ENCODE results near the gene VAV3.

VAV3 gene

DNA sequence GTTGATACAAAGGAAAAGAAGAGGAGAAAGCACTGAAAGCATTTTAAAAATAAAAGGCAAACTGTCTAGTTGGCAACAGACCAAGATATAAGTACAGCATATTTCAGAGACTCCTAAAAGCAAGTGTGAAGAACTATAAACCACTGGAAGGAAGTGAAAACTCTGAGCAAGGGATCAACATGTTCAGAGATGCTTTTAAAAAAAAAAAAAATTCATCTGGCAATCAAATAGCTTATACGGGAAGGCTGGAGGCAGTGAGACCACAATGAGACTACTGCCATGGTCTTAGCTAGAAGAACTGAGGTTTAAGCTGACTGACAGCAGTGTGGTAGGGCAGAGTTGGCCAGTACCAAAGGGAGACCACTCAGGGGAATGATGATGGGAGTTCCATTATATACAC, 124.3 kb downstream of the VAV3 start:
- no peak for DNase-seq (ENCODE audit: low read depth in 2 of 2)

DNA sequence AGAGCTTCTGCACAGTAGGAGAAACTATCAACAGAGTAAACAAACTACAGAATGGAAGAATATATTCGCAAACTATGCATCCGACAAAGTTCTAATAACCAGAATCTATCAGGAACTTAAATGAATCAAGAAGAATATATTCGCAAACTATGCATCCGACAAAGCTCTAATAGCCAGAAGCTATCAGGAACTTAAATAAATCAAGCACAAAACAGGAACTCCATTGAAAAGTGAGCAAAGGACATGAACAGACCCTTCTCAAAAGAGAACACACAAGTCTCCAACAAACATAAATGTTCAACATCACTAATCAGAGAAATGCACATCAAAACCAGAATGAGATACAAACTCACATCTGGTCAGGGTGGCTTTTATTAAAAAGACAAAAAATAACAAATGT, 126.9 kb downstream of the VAV3 start:
- no peak for DNase-seq (ENCODE audit: low read depth in 2 of 2)

DNA sequence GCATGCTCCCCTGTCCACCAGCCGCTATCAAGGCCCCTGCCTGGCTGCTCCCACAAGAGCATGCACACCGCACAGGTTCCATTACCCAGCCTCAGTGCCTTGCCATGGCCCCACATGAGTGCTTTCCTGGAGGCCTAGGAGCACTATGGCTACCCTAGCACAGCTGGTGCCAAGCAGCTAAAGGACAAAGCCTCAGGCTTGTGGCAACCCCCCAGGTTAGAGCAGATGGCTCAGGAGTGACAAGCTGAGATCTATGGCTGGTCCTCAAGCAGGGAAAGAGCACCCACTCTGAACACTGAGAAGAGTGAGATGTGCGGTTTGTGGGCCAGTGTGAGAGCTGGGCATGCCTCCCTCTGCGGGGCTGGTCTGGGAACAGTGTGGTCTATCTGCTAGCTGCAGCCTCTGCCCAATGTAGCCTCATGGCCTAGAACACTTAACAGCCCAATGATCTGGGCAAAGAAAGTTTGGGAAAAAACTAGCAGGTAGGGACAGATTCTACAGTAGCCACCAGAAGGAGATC, 129.8 kb downstream of the VAV3 start:
- no peak for DNase-seq (ENCODE audit: low read depth in 2 of 2)

DNA sequence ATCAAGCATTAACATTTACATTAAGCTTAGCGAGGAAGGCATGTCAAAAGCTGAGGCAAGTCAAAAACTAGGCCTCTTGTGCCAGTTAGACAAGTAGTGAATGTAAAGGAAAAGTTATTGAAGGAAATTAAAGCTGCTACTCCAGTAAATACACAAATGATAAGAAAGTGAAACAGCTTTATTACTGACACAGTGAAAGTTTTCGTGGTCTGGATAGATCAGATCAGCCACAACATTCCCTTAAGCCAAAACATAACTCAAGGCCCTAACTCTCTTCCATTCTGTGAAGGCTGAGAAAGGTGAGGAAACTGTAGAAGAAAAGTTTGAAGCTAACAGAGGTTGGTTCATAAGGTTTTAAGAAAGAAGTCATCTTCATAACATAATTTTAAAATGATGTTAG, 131.9 kb downstream of the VAV3 start:
- no peak for DNase-seq (ENCODE audit: low read depth in 2 of 2)

DNA sequence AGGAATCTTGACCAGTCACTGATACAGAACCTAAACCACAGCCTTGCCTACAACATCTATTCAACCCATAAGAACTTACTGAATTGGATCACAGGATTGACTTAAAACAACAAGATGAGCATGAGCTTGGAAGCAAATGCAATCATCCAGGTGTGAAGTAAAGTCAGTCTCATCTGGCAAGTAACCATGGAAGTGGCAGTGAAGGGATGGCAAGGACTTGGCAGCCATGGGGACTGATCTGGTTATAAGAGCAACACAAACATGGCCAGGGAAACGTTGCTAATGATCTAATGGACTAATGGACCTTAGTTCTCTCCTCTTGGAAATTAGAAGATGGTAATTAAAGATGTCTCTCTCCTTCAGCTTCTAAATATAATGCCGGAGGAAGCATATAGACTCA, 133.1 kb downstream of the VAV3 start:
- no peak for DNase-seq (ENCODE audit: low read depth in 2 of 2)

DNA sequence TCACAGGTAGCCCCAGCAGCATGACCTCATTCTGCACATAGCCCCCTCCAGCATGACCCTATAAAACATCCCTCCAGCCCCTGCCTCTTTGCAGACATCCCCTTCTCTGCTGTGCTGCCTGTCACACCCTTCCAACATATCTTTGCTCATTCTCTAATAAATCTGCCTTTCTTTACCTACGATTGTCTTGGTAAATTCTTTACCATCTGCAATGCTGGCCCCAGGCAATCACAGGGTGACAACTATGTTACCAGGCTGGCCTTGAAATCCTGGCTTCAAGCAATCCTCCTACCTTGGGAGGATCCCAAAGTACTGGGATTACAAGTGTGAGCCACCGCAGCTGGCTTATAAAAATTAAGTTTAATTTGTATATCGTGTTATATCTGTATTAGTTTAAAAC, 134.5 kb downstream of the VAV3 start:
- DNase-seq (ENCODE audit: low read depth in 2 of 2): no peak

DNA sequence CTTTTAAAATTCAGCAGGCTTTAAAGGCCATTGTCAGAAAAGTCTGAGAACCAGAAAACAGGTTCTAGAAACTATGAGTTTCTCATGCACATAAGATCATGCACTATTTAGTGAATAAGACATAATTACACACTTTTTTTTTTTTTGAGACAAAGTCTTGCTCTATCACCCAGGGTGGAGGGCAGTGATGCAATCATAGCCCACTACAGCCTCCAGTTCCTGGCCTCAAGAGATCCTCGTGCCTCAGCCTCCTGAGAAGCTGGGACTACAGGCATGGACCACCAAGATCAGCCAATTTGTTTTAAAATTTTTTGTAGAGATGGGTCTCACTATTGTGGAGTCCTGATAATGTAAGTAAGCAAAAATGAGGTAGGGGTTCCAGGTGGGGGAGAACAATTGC, 134.9 kb downstream of the VAV3 start:
- no peak for DNase-seq (ENCODE audit: low read depth in 2 of 2)

DNA sequence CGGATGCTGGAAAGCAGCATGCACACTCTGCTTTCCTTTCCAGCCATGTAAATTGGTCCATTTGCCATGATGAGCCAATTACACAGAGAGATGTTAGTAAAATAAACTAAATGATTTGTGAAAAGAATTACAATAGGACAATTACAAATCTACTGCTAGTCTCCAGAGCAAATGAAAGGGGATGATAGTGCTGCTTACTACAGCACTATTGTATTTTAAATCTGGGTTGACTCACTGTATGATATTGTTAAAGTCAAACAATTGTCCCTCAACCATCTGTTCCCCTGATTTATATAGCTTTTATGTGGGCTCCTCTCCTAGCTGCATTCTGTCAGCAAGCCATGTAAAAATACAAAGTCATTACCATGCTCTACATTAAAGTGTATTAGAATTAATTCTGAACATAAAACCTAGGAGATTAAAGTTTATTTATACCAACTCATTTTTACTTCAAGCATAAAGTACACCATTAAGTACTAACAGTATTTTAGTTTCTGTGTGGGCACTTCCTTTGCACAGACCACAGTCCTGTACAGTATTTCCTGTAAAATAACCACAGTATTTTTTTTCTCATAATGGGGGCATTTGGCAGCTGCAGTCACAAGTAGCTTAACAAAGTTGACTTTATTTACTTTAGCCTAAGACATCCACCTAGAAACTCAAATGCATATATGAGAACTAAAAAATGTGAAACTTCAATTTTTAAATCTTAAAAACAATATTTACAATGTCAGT, 135.8 kb downstream of the VAV3 start:
- DNase-seq (ENCODE audit: low read depth in 2 of 2): no peak

DNA sequence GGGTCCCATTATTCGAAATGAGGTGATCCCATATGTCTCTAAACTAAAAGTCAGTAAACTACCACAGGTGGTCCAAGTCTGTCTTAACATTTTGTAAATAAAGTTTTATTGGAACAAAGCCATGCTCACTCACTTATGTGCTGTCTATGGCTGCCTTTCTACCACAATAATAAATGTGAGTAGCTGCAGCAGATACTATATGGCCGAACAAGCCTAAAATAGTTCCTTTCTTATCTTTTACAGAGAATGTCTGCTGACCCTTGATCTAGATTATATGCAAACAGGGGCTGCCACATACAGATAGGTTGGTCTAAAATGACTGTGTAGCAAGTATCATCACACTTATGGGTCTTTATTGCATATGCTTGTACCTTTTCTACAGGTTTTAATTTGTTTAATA, 140.0 kb downstream of the VAV3 start:
- DNase-seq (ENCODE audit: low read depth in 2 of 2): no peak

DNA sequence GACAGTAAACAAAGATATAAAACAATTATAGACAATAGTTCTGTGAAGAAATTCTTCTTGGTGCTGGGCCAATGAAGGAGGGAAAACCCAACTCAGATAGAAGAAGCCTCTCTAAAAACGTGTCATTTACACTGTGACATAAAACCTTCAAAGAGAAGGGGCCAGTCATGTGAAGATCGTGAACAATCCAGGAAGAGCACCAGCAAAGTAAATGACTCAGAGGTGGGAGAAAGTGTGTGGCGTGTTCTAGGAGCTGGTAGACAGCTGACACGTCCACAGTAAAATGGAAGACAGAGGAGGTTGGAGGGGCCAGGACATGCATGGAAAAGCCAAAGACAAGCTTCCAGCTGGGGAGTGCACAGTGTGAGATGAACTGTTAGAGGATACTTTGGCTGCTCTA, 143.6 kb downstream of the VAV3 start:
- DNase-seq (ENCODE audit: low read depth in 2 of 2): no peak

DNA sequence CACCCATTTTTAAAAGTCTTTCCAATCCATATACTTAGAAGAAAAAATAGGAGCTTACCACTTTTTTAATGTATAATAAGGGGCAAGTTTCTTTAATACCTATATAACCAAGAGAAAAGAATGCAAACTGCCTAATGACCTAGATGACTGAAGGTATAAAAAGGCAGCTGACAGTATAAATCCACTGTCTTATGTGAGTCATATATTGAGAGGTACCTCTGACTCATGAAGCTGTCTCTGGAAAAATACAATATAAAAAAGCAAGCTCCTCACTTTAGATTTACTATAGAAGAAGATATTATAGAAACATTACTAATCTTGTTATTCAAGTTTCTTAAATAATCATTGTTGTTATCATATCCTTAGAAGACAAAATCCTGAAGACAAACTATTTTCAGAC, 144.2 kb downstream of the VAV3 start:
- no peak for DNase-seq (ENCODE audit: low read depth in 2 of 2)

DNA sequence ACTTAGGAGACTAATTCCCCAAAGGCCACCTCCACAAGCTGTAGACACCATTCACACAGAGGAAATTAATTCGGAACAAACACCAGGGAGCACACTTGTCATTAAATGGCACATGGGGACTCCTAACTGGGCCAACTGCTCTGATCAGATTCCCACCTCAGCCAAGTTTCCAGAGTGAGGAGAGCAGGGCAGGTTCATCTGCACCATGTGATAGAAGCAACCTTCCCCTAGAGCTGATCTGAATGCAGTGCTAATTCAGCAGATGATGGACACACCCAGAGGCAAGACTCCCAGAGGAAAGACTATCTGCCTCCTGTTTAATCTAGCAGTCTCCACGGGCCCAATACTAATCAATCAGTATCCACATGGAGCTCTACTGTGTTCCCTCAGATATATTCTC, 147.0 kb downstream of the VAV3 start:
- DNase-seq (ENCODE audit: low read depth in 2 of 2): no peak

DNA sequence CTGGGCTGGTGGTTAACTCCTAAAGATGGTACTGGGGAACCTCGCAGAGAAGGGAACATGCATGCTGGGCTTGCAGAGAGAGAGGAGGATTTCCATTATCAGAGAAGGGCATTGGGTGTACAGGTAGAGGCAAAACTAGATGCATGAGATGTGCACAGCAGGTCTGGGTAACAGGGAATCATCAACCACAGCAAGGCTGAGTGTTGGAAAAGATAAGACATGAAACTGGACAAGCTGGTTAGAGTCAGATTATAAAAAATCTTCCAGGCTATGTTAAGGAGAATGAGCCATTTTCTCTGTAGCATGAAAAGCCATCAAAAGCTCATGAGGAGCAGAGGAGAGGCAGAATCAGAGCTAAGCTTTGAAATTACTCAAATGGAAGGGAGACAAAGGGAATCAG, 147.8 kb downstream of the VAV3 start:
- DNase-seq (ENCODE audit: low read depth in 2 of 2): no peak

DNA sequence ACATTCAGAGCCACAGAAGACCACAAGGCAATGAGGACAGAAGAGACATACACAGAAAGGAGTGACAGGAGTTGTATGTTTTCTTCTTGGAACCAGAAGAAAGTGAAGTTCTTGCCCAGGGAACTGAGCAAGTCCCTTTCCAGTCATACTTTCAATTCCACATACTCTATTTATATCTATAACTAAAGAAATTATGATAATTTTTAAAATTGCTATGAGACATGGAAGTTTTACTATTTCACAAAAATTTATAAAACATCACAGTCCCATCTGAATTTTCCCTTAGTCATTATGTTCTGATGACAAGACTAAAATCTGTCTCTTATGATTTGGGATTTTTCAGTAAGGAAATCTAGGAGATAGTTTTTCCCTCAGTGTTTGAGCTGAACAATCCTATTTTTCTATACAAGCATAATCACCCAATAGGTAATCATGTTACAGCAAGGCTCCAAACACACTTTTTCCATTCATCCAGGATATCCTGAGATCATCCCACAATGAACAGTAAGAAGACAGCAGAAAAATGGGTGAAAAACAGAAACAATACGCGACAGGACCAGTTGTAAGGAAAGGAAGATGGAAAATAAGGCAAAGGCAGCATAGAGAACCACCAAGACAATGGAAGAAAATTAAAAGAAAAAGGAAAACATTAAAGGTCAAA, 154.6 kb downstream of the VAV3 start:
- no peak for DNase-seq (ENCODE audit: low read depth in 2 of 2)

DNA sequence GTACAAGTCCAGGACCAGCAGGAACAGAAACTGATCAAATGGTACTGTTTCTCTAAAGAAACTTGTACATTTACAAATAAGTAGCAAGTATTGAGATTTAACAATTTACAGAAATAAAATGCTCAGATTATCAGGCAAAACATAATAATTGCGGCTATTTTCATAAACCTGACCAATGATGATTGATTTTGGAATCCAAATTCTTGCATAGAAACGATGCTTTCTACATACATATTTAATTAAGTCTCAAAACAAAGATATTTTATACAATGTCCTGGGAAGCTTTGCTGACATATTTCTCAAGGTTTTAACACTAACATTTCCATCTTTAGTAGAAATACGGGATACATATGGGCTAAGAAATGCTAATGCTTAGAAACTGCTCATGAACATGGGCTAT, 157.1 kb downstream of the VAV3 start:
- DNase-seq (ENCODE audit: low read depth in 2 of 2): no peak

DNA sequence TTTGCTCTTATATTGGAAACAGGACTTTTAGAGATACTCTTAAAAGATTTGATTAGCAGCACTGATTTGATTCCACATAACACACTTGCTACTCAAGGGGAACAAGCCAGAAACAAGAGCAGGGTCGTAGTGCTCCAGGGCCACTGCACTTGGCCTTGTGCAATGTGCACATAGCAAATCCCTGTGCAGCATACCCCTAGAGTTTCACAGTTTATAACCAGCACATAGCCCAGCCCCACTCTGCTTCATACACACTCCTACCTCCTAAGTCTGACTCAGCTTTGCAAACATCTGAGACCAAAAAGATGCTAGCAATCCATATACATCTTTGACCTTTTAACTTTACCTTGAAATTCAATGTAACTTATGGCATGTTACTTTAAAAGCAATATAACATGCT, 157.6 kb downstream of the VAV3 start:
- no peak for DNase-seq (ENCODE audit: low read depth in 2 of 2)

DNA sequence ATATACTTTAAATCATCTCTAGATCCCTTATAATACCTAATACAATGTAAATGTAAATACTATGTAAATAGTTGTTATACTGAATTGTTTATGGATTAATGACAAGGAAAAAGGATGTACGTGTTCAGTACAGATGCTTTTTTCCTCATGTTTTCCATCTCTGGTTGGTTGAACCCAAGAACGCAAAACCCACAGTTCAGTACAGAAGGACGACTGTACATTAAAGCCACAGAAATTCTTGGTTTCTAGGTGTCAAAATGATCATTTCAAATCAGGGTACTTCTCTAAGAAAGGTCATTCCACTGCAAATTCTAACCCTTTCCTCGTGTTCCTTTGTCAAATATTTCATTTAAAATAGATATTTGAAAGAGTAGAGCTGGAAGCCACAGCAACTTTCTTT, 158.1 kb downstream of the VAV3 start:
- DNase-seq (ENCODE audit: low read depth in 2 of 2): no peak

DNA sequence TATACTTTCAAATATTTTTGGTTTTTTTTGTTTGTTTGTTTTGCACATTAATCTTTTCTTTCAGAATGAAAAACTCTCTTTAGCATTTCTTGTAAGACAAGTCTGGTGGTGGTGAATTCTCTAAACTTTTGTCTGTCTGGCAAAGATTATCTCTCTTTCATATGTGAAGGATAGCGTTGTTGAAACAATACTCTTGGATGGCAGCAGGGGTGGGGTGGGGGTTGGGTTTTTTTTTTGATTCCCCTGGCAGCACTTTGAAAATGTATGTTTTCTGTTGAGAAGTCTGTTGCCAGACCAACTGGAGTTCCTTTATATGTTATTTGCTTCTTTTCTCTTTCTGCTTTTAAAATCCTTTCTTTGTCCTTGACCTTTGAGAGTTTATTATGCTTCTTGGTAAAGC, 160.2 kb downstream of the VAV3 start:
- no peak for DNase-seq (ENCODE audit: low read depth in 2 of 2)

DNA sequence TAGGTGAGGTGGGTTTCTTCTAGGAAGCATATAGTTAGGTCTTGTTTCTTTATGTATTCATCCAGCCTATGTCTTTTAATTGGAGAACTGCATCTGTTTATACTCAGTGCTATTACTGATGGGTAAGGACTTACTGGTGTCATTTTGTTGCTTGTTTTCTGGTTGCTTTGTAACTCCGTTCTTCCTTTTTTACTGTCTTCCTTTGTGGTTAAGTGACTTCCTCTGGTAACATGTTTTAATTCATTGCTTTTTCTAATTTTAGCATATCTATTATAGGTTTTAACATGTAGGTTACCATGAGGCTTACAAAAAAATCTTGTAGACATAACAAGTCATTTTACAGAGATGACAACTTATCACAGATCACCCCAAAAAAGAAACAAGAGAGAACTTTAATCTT, 160.8 kb downstream of the VAV3 start:
- no peak for DNase-seq (ENCODE audit: low read depth in 2 of 2)

DNA sequence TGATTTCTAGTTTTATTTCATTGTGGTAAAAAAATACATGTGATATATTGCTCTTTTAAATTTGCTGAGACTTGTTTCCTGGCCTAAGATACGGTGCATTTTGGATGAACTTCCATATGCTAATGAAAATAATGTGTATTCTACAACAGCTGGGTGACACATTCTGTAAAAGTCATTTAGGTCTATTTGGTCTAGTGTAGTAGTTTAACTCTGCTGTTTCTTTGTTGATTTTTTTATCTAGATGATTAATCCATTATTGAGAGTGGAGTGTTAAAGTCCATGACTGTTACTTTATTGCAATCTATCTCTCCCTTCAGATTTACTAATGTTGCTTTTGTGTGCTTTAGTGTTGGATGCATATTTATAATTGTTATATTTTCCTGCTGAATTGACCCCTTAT, 161.4 kb downstream of the VAV3 start:
- no peak for DNase-seq (ENCODE audit: low read depth in 2 of 2)

DNA sequence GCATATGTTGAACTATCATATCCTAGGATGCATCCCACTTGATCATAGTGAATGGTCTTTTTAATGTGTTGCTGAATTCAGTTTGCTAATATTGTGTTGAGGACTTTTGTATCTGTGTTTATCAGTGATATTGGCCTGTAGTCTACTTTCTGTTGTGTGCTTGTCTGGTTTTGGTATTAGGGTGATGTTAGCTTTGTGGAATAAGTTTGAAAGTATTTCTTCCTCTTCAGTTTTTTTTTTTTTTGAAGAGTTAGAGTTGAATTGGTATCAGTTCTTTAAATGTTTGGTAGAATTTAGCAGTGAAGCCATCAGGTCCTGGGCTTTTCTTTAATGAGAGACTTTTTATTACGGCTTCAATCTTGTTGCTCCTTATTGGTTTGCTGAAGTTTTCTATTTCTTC, 162.3 kb downstream of the VAV3 start:
- no peak for DNase-seq (ENCODE audit: low read depth in 2 of 2)

DNA sequence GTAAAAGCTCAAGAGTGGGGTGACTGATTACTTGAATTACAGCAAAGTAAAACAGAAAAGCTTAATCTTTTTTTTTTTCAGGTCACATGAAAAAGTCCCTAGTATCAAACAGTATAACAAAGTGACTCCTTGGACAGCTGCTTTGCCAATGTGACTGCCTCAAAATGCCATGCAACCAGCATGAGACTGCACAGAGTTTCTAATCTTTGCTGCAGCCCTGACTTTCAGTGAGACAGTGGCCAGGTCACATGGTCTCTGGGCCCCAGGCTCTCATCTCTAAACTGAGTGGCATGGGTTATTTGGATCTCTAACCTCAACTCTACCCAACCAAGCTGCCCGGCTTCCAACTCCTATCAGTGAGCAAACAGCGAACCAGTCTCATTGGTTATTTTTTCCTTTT, 169.0 kb downstream of the VAV3 start:
- DNase-seq (ENCODE audit: low read depth in 2 of 2): no peak

DNA sequence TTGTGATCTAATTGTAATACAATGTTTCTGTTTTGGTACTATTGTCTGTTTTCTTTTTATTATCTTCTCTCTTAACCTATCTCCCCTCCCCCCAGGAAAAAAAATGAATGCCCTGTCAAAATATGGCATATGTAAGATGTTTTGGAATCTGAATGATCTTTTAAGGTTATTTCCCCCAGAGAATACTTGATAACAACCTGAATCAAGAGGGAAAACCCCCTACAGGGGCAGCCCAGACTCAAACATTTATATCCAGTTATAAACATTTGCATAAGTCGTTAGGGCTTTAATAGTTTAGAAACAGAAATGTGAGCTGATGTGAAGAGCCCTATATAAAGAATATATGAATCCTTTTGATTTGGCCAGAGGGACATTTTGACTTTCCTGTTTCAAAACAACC, 169.5 kb downstream of the VAV3 start:
- no peak for DNase-seq (ENCODE audit: low read depth in 2 of 2)

DNA sequence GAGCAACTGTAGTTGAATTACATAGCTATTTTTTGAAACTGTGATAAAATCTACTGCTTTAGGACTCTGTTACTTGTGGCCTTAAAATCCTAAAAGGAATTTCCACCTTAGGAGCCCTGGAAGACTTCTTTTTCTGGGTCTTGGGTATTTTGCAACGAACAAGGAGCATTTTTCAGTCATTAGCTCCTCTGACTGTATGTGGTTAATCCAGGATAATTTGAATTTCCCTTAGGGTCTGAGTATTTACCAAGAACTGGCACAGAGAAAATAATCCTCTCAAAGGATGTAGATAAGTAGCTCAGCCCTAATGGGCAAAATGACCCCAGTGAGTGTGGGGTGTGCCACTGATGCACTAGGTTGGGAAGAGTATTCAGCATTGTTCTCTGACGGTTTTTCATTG, 170.4 kb downstream of the VAV3 start:
- DNase-seq (ENCODE audit: low read depth in 2 of 2): no peak
